ENCODE data around the gene NDUFB10.

The NDUFB10 gene

GRCh38 chr16:1973461-1974156 is 14.3 kb downstream of the NDUFB10 start:
- no peak for DNase-seq

- no peak for DNase-seq
These were observed 15.1 kb downstream of the NDUFB10 start for GRCh38 chr16:1974157-1975070.

GRCh38 chr16:1975432-1976215 is 16.3 kb downstream of the NDUFB10 start:
- DNase-seq, result no peak

GRCh38 chr16:1976216-1976520 is 16.8 kb downstream of the NDUFB10 start:
- no peak for DNase-seq

- DNase-seq, result no peak
These were observed 17.9 kb downstream of the NDUFB10 start for GRCh38 chr16:1976951-1977874.

- DNase-seq, result no peak
These were observed 18.5 kb downstream of the NDUFB10 start for GRCh38 chr16:1977875-1978268.

- no peak for DNase-seq
These were observed 19.3 kb downstream of the NDUFB10 start for GRCh38 chr16:1978476-1979120.

- peak; percentile 48 for DNase-seq
These were observed 20.1 kb downstream of the NDUFB10 start for GRCh38 chr16:1979271-1980029.

GRCh38 chr16:1980030-1980769 is 20.9 kb downstream of the NDUFB10 start:
- no peak for DNase-seq

GRCh38 chr16:1980770-1981087 is 21.4 kb downstream of the NDUFB10 start:
- DNase-seq, result no peak

- no peak for DNase-seq
These were observed 22.1 kb downstream of the NDUFB10 start, which contains the start of gene NOXO1 for GRCh38 chr16:1981398-1981836. NOXO1 (minus strand) TSS chr16:1981469; CDS start chr16:1981179, 290 bp downstream.

GRCh38 chr16:1982013-1982433 is 22.7 kb downstream of the NDUFB10 start:
- DNase-seq, result no peak

- no peak for DNase-seq
These were observed 23.7 kb downstream of the NDUFB10 start for GRCh38 chr16:1982991-1983543.

- DNase-seq, result peak; percentile 81
These were observed 24.4 kb downstream of the NDUFB10 start, which contains the start of gene GFER for GRCh38 chr16:1983544-1984346. GFER (plus strand) TSS chr16:1984193; CDS start chr16:1984219, 26 bp downstream.

GRCh38 chr16:1984347-1985225 is 25.2 kb downstream of the NDUFB10 start:
- no peak for DNase-seq

GRCh38 chr16:1985466-1986150 is 26.3 kb downstream of the NDUFB10 start:
- no peak for DNase-seq

GRCh38 chr16:1987198-1987597 is 27.9 kb downstream of the NDUFB10 start:
- DNase-seq, result no peak

Data from CD4-positive, alpha-beta T cell treated with Interleukin-12 subunit alpha and Interleukin-12 subunit beta, for 1 hour (primary cell).